GM20431 (cell line): Measurements from ENCODE around the gene CACHD1.

ENCODE experiments used
- in situ Hi-C: fragments of 300-500 bp; cut with MseI, MboI; formaldehyde crosslinking; loops from one replicate; pipeline ENCODE4 v1.15.0; 2020; ENCODE audit warnings: low sequenced_read_pairs; ENCODE audit not compliant: unreplicated experiment

The CACHD1 gene

DNA sequence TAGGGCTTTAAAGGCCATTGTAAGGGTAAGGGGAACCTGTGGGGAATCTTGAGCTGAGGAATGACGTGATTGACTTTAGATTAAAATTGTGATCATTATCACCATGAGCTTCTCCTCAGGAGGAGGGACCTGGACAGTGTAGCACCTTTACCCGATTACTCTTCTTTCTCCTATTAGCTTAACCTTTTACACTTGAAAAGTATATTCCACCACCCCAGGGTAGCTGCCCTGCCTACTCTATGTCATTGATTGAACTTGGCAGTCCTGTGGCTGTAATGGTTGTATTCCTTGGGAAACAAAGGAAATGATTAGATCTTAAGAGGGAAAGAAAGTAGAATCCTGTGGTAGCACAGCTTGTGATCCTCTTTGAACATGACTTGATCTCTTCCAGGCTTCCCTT lies 47.7 kb downstream of the CACHD1 start:
- in situ Hi-C loops: no loop called here

DNA sequence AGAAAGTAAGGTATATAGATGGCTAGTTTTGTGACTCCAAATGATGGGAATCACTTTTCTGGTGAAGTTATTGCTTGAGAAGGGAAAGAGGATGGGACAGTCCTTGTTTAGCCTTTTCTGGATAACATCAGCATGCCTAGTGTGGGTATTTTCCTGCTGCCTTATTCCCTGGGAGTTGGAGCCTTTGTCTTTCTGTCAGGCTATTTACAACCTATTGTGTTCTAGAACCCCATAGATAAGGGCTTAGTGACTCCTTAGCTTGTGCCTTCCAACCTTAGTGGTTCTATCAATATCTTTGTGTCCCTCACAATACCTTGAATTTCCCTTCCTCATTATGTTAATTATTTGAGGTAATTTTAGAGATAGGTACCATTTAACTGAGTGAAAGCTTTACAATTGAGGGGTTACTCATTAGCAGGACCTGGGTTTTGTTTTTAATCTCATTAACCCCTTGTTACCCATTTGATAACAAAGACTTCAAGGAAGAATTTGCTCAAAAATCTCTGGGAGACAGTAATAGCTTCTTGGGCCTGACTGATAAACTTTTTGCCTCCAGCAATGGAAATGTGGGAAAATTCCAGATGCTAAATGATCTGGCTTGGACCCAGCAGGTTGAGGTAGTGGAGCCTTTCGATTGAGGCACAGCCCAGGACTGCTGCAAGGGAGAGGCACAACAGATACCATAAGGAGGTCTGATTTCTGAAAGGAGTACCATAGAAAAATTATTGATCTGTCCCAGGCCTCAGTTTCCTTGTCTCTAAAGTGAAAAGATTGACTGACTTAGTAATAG lies 49.0 kb downstream of the CACHD1 start:
- in situ Hi-C loops: no loop called here

DNA sequence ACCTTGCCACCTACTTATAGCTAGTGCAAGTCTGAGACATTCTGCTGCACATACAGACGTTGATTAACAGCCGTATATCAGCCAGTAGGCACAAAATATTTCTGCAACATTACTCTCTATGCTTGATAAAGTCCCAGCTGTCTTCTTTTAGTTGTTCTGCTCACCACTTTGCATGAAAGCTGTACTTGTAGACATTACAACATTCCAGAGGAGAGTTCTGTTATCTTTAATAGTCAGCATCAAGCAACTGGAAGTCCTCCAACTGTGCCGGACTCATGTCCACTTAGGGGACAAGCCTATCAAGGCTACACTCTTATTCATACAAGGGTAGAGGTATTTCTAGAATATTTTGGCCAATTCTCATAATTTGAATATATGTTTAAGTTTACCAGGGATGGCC lies 50.0 kb downstream of the CACHD1 start:
- in situ Hi-C loops: no loop called here

DNA sequence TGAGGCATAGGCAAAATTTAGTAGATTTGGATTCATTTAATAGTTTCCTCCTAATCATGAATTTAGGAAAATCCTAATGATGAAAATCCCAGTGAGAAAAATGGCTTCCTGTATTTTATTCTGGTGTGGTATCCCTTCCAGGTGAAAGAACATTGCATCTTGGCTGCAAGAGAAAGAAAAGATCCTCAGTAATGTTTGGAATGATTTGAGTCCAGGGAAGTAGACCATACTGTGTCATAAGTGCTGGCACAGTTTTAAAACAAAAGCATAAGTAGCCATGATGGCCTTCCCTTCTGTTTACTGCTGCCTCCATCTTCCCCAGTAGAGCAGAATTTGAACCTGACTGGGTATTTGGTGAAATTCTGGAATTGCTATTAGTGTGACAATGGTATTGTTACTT lies 52.8 kb downstream of the CACHD1 start:
- in situ Hi-C loops: no loop called here

DNA sequence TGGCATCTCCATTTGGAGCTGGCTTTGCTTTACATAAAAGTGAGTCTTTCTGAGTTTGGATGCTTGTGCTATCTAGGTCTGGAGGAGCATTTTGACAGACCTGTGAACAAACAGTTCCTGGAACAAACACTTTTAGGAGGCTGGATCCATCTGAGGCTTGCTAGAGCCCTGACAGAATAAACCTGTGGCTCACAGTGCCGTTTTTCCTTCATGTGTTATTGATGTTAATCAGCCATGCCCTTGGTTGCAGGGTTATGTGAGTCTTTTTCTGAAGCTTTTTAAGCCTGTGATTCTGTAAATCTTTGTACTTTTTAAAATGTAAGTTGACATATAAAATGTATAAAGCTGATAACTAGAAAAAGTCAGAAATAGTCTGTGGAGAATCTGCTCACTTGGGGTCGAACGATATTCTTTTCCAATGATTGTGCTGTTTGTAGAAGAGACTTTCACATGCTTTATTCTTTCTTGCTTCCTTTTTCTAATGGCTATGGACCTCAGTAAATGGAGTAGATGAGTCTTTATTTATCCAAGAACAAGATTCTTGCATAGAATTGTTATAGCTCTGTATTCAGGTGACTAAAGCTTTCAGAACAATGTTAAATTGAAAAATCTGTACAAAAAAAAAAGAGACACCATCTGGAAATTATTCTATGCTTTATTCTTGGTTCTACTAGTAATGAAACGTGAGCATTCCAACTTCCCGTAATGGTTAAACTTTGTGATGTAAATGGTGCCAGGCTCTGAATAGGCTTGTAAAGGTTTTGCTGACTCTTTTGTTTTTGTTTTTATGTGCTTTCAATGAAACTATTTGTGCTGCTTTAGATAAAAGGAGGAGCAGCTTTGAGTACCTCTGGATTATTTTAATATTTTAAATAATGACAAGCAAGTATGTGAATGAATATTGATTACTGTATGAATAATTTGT lies 53.7 kb downstream of the CACHD1 start:
- in situ Hi-C loops: no loop called here

DNA sequence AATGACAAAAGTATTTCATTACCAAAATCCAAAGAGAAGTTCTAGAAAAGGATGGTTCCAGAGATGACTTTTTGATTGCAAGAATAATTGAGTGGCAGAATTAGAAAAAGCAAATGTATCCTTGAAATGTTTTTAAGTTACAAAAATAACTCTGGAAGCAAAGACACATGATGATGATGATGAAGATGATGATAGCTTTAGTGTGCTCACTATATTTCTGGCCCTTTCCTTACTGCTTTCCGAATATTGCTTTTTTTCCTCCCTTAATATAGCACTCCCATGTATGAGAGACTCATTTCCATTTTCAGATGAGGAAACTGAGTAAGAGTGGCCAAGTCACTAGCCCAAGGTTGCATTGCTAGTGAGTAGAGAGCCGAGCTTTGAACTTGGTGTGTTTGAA lies 54.7 kb downstream of the CACHD1 start:
- in situ Hi-C loops: no loop called here

DNA sequence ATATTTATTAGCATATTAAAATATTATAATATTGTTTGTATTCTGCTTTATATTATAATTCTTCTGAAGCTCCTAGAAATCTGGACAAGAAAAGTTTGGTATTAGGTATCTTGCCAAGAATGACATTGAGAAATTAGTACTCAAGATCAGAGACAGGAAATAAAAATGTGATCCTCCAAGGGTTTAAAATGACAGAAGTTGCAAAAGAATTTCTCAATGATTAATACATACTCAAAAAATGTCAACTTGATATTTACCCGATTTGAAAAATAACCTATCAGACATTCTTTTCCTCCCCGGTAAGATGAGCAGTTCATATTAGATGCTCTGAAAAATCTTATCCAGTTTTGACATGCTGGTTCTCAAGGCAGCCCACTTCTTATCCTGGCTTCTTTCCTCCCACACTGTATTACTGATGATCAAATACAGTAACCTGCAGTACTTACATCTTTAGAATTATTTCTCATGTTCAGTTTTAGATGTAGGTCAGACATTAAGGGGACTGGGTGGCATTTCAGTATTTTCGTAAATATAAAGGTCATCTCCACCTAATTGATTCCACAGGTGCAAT lies 55.3 kb downstream of the CACHD1 start:
- in situ Hi-C loops: no loop called here

DNA sequence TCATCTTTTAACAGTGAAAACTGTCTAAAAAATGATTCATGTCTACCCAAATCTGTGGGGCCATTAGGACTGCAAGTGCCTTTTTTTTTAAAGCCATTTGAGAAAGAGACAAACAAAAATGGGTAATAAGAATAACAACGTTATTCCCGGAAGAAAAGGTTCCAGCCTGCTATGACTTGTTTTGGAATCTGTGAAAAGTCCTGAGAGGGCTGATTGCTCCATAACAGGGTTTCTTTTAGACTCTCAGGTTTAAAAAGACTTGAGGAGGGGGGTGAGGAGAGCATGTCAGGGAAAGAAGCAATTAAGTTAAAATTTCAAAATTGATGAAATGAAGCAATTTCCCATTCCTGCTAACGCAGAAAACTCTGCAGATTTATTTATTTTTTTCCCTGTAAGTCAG lies 56.4 kb downstream of the CACHD1 start:
- in situ Hi-C loops: no loop called here

DNA sequence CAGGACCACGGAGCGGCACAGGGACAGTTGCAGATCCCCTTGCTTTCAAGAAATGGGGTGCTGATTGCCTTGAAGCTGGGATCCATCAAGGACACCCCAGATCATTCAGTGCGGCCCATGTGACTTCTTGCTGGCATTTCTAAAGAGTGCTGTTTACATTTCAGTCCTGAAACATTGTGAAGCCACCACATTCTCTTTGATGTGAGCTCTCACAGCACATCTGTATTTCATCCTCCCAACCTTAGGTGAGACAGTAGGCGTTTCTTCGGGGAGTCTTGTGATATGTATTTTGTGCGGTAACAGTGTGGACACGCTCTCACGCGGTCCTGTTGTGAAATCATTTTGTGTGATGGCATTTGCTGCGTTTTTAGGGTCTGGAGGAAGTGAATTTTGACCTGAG lies 57.2 kb downstream of the CACHD1 start:
- in situ Hi-C loops: no loop called here

DNA sequence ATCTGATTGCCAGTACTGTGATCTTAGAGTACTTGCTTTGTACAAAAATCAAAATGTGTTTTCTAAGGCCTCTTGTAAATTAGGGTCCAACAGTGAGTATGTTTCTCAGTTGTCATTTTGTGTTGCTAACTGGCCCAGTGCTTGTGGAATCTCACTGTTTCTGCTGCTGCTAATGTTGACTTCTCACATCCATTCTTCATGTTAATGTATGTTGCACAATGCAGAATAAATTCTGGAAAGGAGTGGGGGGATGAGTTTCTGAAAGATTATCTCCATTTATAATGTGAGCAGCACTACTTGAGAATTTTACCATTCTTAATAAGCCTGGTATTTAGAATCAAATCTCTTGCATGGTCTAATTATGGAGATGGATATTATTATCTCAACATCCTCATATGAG lies 57.9 kb downstream of the CACHD1 start:
- in situ Hi-C loops: no loop called here

DNA sequence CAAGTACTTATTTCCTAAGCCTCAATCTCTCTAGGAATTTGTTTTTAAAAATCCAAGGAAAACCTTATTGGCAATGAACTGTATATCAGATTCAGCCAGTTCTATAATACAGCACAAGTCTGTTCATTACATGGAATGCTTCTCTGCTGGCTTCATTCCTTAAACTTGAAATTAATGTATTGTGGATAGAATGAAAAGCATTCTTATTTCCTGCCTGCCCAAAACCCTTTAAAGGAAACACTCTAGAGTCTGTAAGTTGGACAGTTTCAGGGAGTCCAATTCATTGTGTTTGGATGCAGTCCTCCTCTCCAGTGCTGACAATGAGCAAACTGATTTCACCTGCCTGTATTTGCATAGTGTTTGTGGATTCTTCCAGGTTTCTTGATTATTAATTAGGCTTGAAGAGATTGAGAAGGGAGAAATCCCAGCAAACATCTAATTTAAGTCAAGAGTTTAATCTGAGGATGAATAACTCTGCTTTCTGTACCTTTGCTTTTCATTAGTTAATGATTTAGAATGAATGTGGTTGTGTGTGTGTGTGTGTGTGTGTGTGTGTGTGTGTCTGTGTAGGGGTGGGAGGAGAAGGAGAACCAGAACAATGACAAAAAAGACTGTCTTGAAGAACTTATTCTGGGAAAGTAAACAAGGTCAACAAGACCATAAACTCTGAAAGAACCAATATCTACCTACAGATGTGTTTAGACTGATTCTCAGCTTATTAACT lies 61.2 kb downstream of the CACHD1 start:
- in situ Hi-C loops: no loop called here

DNA sequence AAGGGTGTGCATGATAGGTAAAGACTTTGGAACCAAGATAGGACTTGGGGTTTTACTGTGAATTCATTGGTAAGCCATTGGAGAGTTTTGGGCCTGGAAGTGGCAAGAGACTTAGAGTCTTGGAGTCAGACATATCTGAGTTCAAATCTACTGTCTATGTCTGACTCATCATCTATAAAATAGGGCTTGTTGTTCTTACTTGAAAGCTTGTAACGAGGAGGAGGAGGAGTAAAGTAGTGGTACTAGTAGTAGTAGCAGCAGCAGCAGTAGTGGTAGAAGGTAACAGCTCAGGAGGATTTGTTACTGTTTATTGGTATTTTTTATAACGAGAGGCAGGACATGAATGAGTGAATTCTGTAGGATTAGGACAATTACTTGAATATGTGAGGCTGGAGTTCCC lies 62.7 kb downstream of the CACHD1 start:
- in situ Hi-C loops: no loop called here

DNA sequence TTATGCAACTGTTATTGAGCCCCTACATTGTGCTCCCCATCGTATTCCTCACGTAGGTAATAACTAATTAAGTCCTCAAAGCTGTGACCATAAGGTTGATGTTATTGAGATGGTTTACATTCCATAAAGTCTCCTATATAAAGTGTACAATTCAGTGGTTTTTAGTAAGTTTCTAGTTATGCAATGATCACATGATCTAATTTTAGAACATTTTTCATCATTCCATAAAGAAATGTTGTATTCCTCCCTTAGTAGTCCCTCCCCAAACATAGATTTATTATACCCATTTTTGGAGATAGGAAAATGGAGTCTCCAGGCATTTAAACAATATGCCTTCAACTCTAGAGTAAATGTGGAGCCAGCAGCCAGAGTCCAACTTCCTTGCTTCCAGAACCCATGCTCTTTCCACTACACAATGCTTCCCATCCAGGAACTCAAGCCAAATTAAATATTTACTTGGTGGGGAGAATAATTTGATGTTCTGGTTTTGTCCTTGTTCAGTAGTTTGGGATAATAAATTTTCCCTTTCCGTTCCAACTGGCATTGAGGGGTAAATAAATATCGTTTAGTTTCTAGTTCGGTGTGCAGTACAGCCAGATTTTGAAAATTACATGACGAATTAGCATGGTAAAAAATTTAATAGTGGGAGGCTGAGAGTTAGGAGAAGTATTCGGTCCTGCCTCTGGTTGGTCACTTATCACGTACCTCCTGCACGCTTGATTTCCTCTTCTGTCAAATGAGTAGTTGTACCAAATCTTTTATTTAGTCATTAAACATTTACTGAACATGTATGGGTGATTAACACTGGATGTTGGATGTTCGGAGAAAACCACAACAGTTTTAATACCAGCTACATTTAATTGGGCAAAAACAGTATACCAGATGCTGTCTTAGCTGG lies 66.3 kb downstream of the CACHD1 start:
- in situ Hi-C loops: no loop called here

DNA sequence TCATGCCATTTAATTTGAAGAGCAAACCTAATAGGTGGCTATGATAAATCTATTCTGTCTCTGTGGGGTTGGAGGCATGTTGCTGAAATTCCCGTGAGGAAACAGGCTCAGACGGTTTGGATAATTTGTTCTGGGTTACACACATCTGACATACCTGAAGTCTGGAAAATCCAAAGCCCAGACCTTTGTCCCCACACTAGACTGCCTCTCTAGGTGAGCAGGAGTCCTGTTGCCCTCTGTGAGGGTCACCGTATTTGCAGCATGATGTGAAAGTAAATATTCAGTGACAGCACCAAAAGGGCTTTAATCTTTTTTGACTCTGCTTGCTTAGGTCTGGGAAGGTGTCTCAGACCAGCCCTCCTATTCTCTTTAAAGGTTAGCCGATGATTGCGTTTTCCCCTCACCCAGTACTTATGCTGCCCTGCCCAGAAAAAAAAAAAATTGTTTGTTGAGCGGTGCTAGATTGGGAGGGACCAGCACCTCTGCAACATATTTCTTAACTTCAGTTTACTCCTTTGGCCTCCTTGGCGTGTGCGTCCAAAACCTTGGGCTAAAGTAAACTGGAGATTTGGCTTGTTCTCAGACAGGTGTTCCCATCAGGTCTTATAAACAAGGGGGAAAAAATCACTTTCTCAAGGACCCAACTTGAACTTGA lies 67.0 kb downstream of the CACHD1 start:
- in situ Hi-C loops: no loop called here

DNA sequence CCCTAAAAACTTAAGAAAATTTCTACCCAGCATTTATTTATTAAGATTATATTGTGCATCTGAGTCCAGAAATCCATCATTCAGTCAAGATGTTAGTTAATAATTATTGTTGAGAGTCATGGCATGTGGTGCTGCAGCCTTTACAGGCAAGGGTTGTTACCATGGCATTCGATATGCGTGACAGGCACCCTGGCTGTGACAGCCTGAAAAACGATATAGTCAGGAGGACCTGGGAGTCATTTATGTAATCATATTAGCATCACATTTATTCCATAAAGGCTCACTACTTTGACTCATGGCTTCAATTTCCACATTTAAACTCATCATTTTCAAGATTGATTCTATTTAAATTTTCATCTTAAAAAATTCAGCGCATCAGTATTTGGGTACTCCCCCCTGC lies 68.0 kb downstream of the CACHD1 start:
- in situ Hi-C loops: no loop called here

DNA sequence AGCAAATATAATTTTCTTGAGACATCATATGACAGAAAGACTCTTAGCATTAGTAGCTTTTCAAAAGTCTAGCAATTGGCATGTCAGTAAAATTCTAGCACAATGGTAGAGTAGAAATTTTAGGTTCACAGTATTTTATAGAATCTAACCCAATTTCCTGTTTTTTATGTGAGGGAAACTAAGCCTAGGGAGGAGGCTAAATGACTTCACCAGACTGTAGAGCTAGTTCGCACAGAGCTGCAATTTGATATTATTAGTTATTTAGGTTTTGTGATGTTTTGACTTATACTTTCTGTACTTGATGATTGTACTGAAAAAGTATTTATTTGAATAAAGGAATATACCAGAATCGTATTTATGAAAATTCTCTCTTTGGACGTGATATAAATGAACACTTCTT lies 68.5 kb downstream of the CACHD1 start:
- in situ Hi-C loops: no loop called here

DNA sequence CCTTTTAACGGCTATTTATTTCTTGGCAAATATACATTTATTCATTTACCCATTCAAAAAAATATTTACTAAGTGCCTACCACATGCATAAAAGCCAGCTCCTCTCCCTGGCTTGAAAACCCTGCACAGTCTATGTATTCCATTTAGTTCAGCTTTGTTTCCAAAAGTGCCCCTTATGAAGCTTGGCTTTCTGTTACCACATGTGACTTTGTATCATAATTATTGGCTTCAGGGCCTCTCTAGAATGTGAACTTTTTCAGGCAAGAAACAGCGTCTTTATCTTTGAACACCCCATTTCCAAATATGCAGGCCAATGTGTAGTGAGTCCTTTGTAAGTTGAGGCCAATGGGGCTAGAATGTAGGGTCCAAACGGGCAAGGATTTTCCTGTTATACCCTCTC lies 69.4 kb downstream of the CACHD1 start:
- in situ Hi-C loops: no loop called here

DNA sequence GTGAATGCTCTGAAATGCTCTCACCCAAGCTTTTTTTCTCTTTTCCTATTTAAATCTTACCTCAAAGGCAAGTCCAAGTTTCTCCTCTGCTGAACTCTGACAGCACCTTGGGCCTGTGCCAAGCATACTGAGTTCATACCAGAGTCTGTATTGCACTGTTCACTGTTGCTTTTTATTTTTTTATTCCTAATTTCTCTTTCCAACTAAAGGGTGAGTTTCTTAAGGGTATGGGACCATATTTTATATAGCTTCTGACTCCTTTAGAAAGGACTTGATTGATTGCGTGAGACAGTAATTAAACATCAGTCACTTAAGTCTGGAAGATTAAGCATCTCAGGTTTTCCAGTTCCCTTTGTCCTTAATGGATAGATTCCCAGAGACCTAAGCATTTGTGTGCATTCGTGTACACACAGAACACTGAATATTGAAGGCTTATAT lies 69.9 kb downstream of the CACHD1 start:
- in situ Hi-C loops: no loop called here

DNA sequence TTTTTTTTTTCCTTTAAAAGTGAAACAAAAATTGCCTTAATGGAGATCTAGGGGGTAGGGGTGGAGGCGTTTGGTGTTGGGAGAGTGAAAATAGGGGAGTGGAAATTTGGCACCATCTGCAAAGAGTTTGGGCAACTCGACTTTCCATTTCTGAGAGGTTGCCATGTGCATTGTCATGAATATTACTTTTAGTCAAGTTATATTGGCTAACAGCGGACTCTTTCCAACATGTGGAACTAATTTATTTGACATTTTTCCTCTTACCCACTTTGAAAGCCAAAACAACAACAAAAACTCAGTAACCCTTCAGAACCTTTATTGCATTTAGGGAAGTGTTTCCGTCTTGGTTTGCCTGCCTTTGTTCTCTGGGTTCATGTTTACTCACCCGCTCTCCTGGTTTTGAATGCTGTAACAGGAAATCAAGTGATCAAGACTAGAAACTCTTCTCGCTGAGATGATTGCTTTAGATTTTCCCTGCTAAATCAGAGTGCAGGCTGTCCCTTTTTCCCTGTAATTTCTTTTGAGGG lies 70.4 kb downstream of the CACHD1 start:
- in situ Hi-C loops: no loop called here
